G401 (cell line): ENCODE measurements around the gene RHOB. TPM values are rescaled to one million over a fixed set of nuclear protein-coding genes. Genes with fewer than 3 reads are reported as not detected.
A peak's percentile ranks its signal among the peaks of the same experiment; 100 is the strongest.
"Not testable (repeated sequence)": the region's sequence is repeated elsewhere in the genome, so short reads cannot be mapped to it uniquely, and the experiment has no call there.

ENCODE experiments used
- DNase-seq: peaks from one replicate; pipeline ENCODE4 v3.0.0-alpha.2; 2015; ENCODE audit warnings: low spot score
- in situ Hi-C: cut with HindIII; loops from 2 replicates; pipeline ENCODE4 v1.10.0; 2016; ENCODE audit warnings: low sequenced_read_pairs, mixed read lengths
- total RNA-seq: library from RNA; depleted of rRNA; stranded (reverse); fragments of >200 nt; shearing (Covaris generic); gene quantifications from 2 replicates; pipeline ENCODE4 v1.2.3, GENCODE V29; 2014; rRNA removed

RHOB gene
- total RNA-seq: 274 and 317 TPM in 2 replicates

DNA sequence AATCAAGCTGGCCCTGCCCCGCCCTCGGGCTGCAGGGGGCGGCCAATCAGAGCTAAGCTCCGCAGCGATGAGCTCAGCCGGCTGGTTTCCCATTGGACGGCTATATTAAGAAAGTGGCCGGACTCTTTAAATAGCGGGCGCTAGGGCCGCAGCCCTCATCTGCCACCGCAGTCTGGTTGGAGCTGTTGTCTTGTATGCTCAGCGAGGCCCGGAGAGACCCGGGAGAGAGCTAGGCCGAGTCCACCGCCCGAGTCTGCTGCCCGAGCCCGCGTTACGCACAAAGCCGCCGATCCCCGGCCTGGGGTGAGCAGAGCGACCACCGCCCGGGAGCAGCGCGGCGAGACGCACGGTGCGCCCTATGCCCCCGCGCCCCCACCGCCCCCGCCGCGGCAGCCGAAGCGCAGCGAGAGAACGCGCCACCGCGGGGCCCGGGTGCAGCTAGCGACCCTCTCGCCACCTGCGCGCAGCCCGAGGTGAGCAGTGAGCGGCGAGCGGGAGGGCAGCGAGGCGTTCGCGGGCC, at the start of gene RHOB:
RHOB (plus strand) TSS at position 158 of the 520 bp plus-strand sequence. CDS start 392 bp downstream, outside the sequence.
- in situ Hi-C loops: no loop called here
- peak; percentile 99 for DNase-seq

DNA sequence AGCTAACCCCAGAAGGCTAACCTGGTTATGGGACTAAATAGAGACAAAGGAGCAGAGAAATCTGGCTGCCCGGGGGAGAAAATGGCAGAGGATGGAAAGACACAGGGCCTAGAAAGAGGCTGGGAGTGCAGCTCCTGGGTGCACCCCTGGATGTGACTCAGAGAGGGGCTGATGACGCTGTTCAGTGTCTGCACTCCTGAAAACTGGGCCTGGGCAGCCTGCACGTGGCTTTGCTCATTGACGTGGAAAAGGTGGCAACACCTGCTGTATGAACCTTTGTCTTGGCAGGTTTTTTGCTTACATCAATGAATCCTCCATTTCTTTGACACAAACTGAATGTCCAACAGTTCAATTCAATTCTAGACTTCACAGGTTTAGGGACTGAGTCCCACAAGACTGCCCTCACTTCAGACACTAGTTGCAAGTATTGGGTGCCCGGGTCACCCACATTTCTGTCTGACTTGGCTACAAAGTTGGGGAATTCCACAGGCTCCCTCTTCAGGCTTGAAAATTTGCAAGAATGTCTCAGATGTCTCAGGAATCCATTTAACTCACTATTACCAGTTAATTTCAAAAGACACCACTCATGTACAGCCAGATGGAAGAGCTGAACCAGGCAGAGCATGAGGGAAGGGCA, 48.9 kb upstream of the RHOB start:
- in situ Hi-C loops: no loop called here
- no peak for DNase-seq

DNA sequence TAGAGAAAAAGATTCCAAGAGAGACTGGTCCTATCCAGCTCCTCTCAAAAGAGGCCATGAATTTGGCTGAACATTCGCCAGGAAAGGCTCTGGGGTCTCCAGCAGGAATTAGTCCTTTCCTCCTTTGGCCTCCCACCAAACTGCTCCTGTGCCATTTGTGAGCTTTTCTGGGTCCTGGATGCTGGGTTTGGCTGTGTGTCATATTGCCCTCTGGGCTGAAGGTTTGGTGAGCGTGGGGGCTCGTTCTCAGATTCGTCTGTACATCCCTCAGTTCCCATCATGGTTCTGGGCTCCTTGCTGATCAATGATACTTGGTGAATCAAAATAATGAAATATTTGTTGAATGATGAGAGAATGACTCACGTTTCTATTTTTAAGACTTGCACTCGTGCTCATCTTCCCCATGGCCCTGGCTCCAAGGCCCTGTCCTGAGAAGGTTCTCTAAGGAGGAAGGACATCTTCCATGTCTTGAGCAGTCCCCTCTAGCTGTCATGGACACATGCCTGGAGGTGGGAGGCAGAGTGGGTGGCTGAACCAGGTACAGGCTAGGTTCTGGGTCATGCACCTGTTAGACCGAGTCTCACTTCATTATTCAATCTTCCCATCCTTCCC, 47.8 kb upstream of the RHOB start:
- no peak for DNase-seq
- in situ Hi-C loops: no loop called here

DNA sequence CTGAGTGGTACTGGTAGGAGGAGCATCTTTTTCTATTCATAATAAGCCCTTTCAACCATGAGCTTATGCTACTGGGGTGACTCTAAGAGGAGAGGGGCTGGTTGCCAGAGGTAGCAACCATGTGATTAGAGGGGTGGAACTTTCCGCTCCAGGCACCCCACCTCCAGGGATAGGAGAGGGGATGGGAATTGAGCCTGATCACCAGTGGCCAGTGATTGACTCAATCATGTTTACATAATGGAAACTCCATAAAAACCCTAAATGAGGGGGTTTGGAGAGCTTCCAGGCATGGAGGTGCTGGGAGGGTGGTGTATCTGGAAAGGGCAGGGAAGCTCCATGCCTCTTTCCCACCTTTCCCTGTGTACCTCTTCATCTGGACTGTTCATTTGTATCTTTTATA, 46.6 kb upstream of the RHOB start:
- no peak for DNase-seq
- in situ Hi-C loops: no loop called here

DNA sequence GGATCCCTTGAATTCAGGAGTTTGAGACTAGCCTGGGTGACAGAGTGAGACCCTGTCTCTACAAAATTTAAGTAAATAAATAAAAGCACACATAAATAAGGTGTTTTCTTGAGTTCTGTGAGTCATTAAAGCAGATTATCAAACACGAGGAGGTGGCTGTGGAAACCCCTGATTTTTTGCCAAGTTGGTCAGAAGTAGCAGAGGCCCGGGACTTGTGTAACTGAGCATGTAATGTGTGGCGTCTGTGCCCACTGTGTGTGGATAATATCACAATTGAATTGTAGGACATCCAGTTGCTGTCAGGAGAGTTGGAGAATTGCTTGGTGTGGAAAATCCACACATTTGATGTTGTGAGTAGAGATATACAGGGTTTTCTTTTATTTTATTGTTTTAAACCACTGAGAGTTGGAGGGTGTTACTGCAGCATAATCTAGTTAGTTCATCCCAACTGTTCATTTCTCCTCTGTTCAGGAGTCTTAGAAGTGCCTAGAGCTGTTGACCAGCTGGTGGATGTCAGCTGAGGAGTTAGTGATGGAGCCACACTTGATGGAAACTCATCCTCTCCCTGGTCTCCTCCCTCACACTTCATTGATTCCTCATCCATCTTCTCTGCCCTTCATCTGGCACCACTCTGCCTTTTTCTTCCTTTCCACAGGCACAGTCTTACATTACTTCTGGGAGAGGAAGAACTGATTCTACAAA, 45.9 kb upstream of the RHOB start:
- in situ Hi-C loops: no loop called here
- DNase-seq: no peak

DNA sequence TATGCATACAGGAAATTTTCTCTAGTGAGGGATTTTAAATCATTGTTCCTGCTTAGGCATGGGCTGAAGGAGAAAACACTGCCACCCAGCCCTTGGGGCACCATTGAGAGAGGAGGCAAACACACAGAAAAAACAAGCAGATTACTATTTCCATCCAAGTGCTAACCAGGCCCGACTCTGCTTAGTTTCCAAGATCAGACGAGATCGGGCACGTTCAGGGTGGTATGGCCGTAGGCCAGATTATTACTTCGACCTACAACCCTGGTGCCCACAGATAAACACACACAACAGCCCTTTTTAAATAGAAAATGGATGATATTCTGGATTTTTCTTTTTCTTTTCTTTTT, 45.4 kb upstream of the RHOB start:
- in situ Hi-C loops: no loop called here
- no peak for DNase-seq

DNA sequence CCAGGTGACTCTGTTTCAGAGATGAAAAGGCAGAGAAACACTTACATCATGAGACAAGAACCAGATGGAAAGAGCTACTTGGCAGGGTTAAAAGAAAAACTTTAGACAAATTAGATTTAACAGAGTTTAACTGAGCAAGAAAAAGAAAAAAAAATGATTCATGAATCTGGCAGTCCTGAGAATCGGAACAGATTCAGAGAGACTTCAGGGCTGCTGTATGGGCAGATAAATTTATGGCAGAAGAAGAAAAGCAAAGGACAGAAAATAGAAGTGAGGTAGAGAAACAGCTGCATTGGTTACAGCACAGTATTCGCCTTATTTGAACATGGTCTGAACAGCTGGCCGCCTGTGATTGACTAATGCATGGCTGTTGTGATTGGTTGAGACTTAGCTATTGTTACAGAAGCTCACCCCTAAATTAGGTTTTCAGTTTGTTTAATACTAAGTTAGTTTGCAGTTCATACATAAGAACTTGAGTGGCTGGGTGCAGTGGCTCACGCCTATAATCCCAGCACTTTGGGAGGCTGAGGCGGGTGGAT, 43.0 kb upstream of the RHOB start:
- no peak for DNase-seq
- in situ Hi-C loops: no loop called here

DNA sequence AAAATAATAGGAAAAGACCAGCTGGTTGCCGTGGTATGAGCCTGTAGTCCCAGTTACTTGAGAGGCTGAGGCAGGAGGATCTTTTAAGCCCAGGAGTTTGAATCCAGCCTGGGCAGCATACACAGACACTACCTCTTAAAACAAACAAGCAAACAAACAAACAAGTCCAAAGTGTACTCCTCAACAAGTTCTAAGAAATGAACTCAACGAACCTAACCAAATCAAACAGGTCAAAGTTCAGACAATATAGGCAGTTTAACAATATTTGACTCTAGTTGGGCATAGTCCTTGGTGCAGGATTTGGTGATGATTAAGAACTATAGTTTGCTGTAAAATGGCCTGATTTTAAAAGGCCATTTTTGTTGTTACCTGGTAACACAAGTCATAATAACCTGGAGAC, 41.9 kb upstream of the RHOB start:
- no peak for DNase-seq
- in situ Hi-C loops: no loop called here

DNA sequence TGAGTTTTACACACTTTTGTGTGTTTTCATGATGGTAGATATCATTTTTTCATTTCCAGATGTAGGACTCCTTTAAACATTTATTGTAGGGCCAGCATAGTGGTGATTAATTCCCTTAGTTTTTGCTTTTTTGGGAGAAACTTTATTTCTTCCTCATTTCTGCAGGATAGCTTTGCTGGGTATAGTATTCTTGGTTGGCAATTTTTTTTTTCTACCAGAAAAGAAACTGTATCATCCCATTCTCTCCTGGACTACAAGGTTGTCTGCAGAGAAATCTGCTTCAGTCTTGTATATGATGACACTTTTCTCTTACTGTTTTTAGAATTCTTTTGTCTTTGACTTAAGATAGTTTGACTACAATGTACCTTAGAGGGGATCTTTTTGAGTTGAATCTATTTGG, 37.8 kb upstream of the RHOB start:
- in situ Hi-C loops: no loop called here
- no peak for DNase-seq

DNA sequence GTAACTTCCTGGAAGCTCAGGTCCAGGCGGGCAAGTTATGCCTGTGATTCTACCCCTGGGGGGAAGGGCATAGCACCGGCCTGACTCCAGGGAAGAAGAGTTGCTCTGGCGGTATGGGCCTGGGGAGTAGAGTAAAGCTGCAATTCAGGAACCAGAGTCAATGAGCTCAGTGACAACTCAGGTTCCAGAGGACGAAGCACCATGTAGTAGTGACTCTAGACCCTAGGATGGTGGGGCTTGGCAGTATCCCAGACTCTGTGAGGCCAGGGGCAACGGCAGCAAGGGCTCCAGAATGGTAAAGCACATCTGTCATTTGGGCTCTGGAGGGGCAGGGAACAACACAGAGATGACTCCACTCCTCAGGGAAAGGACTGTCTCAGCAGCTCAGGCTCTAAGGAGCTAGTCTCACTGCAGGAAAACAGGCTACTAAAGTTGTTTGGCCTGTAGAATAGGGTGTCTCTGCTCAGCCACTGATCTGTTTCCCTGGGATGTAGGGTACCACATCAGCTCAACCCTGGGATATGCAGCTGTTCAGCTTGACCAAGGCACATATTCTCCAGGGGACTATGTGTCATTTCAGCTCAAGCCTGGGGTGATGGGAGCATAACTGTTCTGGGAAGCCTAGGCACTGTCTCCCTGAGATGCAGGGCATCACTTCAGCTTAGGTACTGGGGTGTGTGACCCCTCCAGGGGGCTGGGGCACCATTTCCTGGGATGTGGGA, 36.2 kb upstream of the RHOB start:
- DNase-seq: no peak
- in situ Hi-C loops: no loop called here

DNA sequence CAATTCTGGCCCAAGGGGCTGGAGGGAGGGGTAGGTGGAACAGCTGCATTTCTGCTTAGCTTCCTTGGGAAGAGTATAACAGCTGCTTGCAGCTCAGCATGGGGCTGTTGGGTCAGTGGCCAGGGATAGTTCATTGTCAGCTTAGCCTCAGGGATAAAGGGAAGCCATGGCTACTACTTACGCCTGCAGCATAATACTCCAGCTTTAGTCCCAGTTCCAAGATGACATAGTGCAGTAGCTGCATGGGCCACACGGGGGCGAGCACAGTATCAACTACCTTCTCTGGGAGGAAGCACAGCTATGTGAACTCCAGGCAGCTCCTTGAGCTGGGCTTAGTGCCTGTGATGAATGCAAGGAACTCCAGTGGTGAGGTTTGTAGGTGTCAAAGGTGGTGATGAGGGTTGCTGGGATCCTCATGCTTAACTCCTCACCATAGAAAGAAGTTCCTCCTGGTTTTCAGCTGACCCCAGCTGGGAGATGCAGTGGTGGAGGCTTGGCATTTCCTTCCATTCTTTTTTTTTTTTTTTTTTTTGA, 35.4 kb upstream of the RHOB start:
- DNase-seq: peak; percentile 40
- in situ Hi-C loops: no loop called here

DNA sequence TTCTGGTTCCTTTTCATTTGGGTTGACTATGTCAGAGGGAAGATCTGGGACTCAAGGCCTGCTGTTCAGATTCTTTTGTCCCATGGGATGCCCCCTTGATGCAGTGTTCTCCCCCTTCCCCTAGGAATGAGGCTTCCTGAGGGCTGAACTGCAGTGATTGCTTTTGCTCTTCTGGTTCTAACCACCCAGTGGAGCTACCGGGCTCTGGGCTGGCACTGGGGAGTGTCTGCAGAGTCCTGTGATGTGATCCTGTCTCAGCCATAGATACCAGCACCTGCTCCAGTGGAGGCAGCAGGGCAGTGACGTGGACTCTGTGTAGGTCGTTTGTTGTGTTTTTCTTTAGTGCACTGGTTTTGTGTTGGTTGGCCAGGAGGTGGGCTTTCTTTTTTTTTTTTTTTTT, 32.1 kb upstream of the RHOB start:
- in situ Hi-C loops: no loop called here
- DNase-seq: no peak

DNA sequence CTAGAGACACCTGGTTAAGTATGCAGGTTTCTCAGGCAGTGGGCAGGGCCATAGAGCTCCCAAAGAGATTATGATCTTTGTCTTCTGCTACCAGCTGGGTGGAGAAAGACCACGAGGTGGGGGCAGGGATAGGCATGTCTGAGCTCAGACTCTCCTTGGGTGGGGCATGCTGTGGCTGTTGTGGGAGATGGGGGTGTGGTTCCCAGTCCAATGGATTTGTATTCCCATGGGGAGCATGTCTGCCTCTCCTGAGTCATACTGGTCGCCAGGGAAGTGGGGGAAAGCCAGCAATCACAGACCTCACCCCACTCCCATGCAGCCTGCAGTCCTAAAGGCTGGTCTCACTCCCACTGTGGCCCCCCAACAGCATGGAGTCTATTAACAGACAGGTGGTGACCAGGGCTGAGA, 31.4 kb upstream of the RHOB start:
- in situ Hi-C loops: no loop called here
- no peak for DNase-seq

DNA sequence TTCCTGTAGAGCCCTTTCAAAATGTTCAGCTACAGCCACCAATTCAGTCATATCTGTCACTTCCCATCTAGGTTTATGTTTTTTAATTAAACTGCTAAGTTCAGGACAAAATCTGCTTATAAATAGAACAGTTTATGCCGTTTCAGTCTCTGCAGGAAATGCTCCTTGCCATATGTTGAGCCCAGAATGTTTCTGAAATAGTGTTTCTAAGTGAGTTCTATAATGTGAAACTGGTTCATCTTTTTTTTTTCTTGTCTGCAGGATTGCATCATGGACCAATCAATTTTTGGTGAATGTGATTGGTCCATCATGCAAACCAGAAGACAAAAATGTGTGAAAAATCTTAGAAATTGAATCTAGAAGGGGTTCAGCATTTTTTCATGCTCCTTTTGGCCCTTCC, 30.2 kb upstream of the RHOB start:
- DNase-seq: no peak
- in situ Hi-C loops: no loop called here

DNA sequence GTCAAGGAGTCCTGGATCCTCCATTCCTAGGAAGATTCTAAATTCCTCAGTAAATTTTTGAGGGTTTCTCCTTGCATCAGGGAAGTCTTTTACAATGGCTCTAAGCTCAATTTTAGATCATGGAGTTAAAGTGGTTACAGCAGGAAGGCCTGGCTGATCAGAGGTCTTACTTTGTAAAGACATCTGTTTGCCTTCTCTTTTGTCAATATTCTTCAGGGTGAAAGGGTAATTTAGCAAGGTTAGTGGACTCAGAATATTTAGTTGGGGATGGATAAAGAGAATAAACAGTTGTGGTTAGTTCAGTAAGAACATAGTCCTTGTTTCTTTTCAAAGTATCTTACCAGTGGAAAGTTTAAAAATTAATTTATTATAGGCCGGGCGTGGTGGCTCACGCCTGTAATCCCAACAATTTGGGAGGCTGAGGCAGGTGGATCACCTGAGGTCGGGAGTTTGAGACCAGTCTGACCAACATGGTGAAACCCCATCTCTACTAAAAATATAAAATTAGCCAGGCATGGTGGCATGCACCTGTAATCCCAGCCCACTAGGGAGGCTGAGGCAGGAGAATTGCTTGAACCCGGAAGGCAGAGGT, 29.5 kb upstream of the RHOB start:
- in situ Hi-C loops, DNase-seq: not testable (repeated sequence)

DNA sequence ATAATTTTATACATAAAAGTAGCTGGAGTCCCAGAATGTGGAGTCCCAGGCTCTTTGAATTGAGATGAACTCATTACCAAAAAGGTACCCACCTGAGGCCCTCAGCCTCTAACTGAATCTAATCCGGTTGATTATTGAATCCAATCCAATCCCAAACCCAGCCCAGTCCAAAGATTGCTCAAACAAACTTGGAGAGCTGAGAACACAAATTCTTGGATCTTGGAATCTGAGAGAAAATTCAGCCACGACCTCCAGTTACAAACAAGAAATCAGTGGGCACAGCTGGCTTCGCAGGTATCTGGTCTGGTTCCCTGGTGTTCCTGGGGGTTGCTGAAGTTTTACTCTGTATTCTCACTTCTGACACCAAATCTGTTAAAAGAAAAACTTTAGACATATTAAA, 28.4 kb upstream of the RHOB start:
- no peak for DNase-seq
- in situ Hi-C loops: no loop called here

DNA sequence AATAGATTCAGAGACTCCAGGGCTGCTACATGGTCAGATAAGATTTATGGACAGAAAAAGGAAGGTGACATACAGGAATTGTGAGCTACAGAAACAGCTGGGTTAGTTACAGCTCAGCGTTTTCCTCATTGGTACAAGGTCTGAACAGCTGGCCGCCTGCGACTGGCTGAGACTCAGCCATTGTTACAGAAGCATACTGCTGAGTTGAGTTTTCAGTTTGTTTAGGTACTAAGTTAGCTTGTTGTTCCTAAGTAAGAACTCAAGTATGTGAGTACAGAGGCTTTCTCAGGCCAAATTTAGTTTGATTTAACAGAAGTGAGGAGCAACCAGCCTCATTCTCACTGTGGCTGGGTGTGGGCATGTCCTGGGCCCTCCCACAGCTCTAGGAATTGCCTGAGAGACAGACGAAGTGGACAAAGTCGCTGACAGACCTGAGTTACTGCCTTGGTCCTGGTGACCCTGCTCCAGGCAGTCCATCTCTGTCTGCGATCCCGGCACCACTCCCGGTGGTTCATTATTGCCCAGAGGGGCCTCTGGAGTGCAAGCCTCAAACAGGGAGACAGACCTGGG, 27.8 kb upstream of the RHOB start:
- in situ Hi-C loops: no loop called here
- no peak for DNase-seq

DNA sequence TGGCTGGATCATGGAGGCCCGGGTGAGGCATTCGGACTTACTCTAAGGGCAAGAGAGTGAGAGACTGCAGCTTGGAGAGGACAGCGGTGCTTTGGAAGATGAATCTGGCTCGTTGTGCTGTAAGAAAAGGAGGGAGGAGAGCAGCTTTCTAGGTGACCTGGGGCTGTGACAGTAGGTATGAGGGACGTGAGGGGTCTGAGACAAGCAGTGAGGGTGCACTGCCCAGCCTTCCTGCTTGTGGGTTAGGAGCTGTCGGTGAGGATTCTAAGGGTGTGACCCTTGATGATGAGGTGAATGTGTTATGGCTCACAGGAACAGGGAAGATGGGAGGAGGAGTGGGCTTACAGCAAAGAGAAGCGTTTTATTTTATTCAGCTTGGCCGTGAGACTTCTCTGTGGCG, 27.1 kb upstream of the RHOB start:
- DNase-seq: no peak
- in situ Hi-C loops: no loop called here
